GM20000 (cell line): ENCODE data around the gene CACNA1H.

Experiments used
- DNase-seq: peaks from one replicate; pipeline ENCODE4 v3.0.0; 2012; ENCODE audit warnings: low spot score
- TF ChIP-seq, protein P1 (sequence below): IDR thresholded peaks from 2 replicates; pipeline ENCODE4 v1.5.1; 2012; ENCODE audit warnings: mild to moderate bottlenecking, control low read depth; ENCODE audit errors: extremely low read depth, missing control alignments

Gene CACNA1H

DNA sequence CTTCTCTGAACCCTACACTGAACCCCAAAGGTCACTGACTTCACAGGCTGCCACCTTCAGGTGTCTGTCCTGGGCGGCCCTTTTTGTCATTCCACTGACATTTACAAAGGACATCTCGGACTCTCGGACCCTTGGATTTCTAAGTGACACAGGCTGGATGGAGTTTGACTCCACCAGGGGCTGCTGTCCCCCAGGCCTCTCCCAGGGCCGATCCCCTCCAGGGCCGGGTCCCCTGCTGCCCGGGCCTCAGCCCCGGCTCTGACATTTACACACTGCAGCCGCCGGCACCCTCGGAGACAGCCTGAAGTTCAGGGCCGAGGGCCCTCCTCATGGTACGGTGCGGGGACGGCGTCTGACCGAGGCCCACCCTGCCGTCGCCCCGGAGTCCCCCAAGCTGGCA lies 24.1 kb downstream of the CACNA1H start:
- TF ChIP-seq, protein P1, sequence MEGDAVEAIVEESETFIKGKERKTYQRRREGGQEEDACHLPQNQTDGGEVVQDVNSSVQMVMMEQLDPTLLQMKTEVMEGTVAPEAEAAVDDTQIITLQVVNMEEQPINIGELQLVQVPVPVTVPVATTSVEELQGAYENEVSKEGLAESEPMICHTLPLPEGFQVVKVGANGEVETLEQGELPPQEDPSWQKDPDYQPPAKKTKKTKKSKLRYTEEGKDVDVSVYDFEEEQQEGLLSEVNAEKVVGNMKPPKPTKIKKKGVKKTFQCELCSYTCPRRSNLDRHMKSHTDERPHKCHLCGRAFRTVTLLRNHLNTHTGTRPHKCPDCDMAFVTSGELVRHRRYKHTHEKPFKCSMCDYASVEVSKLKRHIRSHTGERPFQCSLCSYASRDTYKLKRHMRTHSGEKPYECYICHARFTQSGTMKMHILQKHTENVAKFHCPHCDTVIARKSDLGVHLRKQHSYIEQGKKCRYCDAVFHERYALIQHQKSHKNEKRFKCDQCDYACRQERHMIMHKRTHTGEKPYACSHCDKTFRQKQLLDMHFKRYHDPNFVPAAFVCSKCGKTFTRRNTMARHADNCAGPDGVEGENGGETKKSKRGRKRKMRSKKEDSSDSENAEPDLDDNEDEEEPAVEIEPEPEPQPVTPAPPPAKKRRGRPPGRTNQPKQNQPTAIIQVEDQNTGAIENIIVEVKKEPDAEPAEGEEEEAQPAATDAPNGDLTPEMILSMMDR: no peak
- no peak for DNase-seq

DNA sequence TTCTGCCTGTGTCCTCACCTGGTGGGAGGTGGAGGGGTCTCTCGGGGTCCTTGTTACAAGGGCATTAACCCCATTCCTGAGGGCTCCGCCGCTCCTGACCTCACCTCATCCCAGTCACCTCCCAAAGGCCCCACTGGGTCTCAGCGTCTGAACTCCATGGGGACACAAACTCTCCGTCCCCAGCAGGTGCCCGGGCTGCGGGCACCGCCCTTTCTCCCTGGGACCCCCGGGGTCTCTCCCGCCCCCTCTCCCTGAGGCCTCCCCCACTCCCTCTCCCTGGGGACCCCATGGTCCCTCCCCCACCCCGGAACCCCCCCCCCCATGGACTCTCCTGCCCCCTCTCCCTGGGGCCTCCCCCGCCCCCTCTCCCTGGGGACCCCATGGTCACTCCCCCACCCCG lies 24.8 kb downstream of the CACNA1H start:
- DNase-seq: no peak
- TF ChIP-seq, protein P1: no peak

DNA sequence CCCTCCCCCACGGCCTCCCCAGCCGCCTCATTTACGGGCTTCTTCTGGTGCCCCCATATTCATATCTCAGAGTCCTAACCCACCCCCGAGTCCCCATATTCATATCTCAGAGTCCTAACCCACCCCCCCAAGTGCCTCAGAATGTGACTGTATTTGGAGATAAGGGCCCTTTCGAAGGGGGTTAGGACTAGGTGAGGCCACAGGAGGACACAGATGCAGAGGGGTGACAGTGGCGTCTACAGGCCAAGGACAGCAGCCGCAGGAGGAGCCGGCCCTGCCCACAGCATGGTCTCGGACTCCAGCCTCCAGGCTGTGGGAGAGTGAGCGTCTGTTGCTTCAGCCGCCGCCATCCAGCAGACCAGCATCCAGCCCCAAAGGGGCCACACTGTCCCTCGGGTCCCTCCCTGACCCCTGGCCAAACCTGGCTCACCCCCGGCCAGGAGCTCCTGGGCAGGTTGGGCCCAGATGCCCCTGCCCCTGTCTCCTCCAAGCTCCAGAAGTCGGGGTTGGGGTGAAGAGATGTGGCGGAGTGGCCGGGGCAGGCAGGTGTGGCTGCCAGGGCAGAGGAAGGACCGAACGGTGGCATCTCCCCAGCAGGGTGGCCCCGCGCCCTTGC lies 25.5 kb downstream of the CACNA1H start:
- DNase-seq: no peak

DNA sequence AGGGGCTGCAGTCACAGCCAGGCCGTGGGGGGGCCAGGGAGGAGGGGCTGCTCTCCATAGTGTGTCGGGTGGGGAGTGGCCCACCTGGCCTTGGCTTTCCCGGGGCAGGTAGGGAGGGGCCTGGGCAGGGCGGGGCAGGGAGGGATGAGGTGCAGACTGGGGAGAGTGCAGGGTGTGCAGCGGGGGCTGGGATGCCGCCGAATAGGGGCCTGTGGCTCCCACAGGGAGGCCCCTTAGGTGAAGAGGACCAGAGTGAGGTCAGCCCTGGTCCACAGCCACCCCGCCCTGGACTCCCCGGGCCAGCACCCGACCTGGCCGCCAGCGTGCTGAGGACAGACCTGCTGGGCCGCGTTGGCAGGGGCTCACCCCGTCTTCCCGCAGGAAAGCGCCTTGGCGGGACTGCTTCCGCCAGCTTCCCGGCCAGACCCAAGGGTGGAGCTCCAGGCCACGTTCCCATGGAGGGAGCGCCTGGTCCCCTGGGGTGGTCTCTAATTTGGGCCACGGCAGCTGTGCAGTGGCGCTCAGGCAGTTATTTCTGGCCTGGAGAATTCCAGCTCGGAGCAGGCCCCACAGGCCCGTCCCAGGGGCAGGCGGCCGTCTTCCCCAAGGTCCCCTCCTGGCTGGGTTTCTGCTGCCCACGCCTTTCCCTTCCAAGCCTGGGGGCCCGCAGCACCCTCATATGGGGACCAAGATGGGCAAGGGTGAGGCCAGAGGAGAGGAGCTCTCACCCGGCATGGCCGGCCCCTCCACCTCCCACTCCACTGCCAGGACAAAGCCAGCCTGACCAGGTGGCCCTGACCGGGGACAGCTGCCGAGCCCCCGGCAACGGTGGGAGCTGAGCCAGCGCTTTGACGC lies 27.9 kb downstream of the CACNA1H start:
- TF ChIP-seq, protein P1: no peak
- DNase-seq: no peak

More for the DNA sequence above, 25.5 kb downstream of the CACNA1H start:
- TF ChIP-seq, protein P1: no peak

GRCh38 chr16:1181404-1182315 lies 28.8 kb downstream of the CACNA1H start:
- TF ChIP-seq, protein P1: no peak
- no peak for DNase-seq

DNA sequence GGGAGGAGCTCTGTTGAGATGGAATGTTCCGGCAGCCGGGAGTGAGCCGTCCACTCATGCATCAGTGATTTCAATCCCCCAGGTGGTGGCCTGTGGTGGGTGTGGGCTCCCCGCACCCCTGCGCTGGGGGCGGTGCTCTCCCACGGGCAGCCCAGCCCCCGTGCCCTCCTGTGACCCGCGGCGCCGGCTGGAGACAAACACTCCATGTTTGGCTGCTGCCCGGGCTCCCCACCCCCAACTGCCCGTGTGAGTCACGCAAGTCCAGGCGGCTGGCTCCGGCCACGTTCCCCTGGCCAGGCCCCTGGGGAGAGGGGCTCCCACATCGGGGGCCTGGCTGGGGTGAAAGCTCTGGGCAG lies 29.4 kb downstream of the CACNA1H start:
- no peak for DNase-seq
- TF ChIP-seq, protein P1: no peak
